Neural progenitor cell (in vitro differentiated cells): ENCODE data around the gene MAPK8. TPM values are rescaled to one million over a fixed set of nuclear protein-coding genes. Genes with fewer than 3 reads are reported as not detected.

Experiments
- DNase-seq: peaks from one replicate; pipeline ENCODE4 v3.0.0-alpha.2; 2016; ENCODE audit warnings: low spot score
- H2AFZ ChIP-seq: fragments of 200-600 bp; sonication (generic); replicated peaks from 2 replicates; pipeline ENCODE4 v1.6.1; 2016; ENCODE audit warnings: antibody characterized with exemption
- H3F3A ChIP-seq: fragments of 200-600 bp; sonication (generic); 2 replicates; pipeline ENCODE4 v1.6.1; 2016; ENCODE audit warnings: antibody characterized with exemption, low read depth
- H3K27ac ChIP-seq: fragments of 200-600 bp; sonication (generic); 2 replicates; pipeline ENCODE4 v1.5.1; 2016; ENCODE audit warnings: mild to moderate bottlenecking
- H3K27me3 ChIP-seq: fragments of 200-600 bp; sonication (generic); 2 replicates; pipeline ENCODE4 v1.6.1; 2016; ENCODE audit warnings: mild to moderate bottlenecking, moderate library complexity
- H3K36me3 ChIP-seq: fragments of 200-600 bp; sonication (generic); 2 replicates; pipeline ENCODE4 v1.5.1; 2016
- H3K4me1 ChIP-seq: fragments of 200-600 bp; sonication (generic); 2 replicates; pipeline ENCODE4 v1.6.1; 2016; ENCODE audit warnings: mixed run types
- H3K4me2 ChIP-seq: fragments of 200-600 bp; sonication (generic); 2 replicates; pipeline ENCODE4 v1.6.1; 2016
- H3K4me3 ChIP-seq: fragments of 200-600 bp; sonication (generic); 2 replicates; pipeline ENCODE4 v1.5.1; 2016
- H3K79me2 ChIP-seq: fragments of 200-600 bp; sonication (generic); 2 replicates; pipeline ENCODE4 v1.6.1; 2016; ENCODE audit warnings: low read depth
- H3K9ac ChIP-seq: fragments of 200-600 bp; sonication (generic); 2 replicates; pipeline ENCODE4 v1.6.1; 2016
- H3K9me3 ChIP-seq: fragments of 200-600 bp; sonication (generic); 2 replicates; pipeline ENCODE4 v1.5.1; 2016; ENCODE audit warnings: low read depth
- H4K20me1 ChIP-seq: fragments of 200-600 bp; sonication (generic); 2 replicates; pipeline ENCODE4 v1.6.1; 2016; ENCODE audit warnings: low read depth
- H3K27ac Mint-ChIP-seq: 3 replicates; pipeline ENCODE4 v1.8.0; 2021; ENCODE audit warnings: mixed read lengths
- H3K27me3 Mint-ChIP-seq: 2 replicates; pipeline ENCODE4 v1.8.0; 2022; ENCODE audit warnings: low read depth, mild to moderate bottlenecking, inconsistent platforms, moderate library complexity, mixed read lengths; ENCODE audit not compliant: insufficient read depth
- H3K36me3 Mint-ChIP-seq: 3 replicates; pipeline ENCODE4 v1.8.0; 2021; ENCODE audit warnings: mixed read lengths
- H3K4me1 Mint-ChIP-seq: 3 replicates; pipeline ENCODE4 v1.8.0; 2021; ENCODE audit warnings: mixed read lengths
- H3K4me3 Mint-ChIP-seq: 3 replicates; pipeline ENCODE4 v1.8.0; 2021; ENCODE audit warnings: mild to moderate bottlenecking, moderate library complexity, mixed read lengths
- H3K9me3 Mint-ChIP-seq: 3 replicates; pipeline ENCODE4 v1.8.0; 2020; ENCODE audit warnings: mixed read lengths
- EZH2 ChIP-seq: fragments of 200-600 bp; sonication (generic); IDR thresholded peaks from 2 replicates; pipeline ENCODE4 v1.6.1; 2017; ENCODE audit warnings: antibody characterized with exemption, mild to moderate bottlenecking, moderate library complexity
- EZH2phosphoT487 ChIP-seq: fragments of 200-600 bp; sonication (generic); IDR thresholded peaks from 2 replicates; pipeline ENCODE4 v1.6.1; 2017; ENCODE audit warnings: antibody characterized with exemption
- total RNA-seq: library from RNA; depleted of rRNA; stranded (reverse); fragments of >200 nt; gene quantifications from 2 replicates; pipeline ENCODE4 v1.2.3, GENCODE V29; 2015; ENCODE audit warnings: low replicate concordance
- TF ChIP-seq, protein P1 (sequence below): fragments of 200-600 bp; sonication (generic); IDR thresholded peaks from 2 replicates; pipeline ENCODE4 v1.5.1; 2017; ENCODE audit warnings: antibody characterized with exemption, mild to moderate bottlenecking

MAPK8 gene
- total RNA-seq, 1 donor from 2014 or later, result 166 TPM

DNA sequence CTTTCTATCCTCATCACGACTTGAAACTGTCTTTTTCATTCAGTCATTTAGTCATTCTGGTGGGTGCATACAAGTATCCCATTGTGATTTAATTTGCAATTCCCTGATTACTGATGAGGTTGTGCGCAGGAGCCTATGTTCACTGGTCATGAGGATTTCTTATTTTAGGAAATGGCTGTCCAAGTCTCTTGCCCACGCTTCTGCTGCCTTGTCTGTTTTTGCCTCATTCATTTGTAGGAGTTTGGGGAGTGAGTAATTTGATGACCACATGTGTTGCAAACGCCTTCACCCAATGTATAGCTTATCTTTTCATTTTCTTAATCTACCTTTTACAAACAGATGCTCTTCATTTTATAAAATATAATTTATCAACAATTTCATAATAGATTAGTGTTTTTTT lies 171.1 kb downstream of the MAPK8 start:
- no peaks in the 10 kb centered on the region for H3K79me2 ChIP-seq
- TF ChIP-seq, protein P1, sequence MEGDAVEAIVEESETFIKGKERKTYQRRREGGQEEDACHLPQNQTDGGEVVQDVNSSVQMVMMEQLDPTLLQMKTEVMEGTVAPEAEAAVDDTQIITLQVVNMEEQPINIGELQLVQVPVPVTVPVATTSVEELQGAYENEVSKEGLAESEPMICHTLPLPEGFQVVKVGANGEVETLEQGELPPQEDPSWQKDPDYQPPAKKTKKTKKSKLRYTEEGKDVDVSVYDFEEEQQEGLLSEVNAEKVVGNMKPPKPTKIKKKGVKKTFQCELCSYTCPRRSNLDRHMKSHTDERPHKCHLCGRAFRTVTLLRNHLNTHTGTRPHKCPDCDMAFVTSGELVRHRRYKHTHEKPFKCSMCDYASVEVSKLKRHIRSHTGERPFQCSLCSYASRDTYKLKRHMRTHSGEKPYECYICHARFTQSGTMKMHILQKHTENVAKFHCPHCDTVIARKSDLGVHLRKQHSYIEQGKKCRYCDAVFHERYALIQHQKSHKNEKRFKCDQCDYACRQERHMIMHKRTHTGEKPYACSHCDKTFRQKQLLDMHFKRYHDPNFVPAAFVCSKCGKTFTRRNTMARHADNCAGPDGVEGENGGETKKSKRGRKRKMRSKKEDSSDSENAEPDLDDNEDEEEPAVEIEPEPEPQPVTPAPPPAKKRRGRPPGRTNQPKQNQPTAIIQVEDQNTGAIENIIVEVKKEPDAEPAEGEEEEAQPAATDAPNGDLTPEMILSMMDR, result no peak
- no peak for TF ChIP-seq EZH2
- no peak for TF ChIP-seq EZH2phosphoT487
- Mint-ChIP-seq H3K27ac (no peak overlapping the region), H3K4me1 (no peaks in the 10 kb centered on the region), H3K4me3 (no peak overlapping the region), H3K27me3 (peaks cover 2% of the 10 kb centered on the region), H3K36me3 (no peaks in the 10 kb centered on the region), H3K9me3 (peaks cover under 1% of the 10 kb centered on the region)
- no peak overlapping the region for H3K9ac ChIP-seq
- no peak overlapping the region for H3K27ac ChIP-seq
- no peaks in the 10 kb centered on the region for H3K27me3 ChIP-seq
- DNase-seq, result no peak
- H3K36me3 ChIP-seq, result no peaks in the 10 kb centered on the region
- no peaks in the 10 kb centered on the region for H4K20me1 ChIP-seq
- H3K4me2 ChIP-seq, result no peak overlapping the region
- peaks cover 11% of the 10 kb centered on the region for H3K4me1 ChIP-seq
- H3F3A ChIP-seq, result no peaks in the 10 kb centered on the region
- no peak overlapping the region for H2AFZ ChIP-seq
- H3K4me3 ChIP-seq, result no peak overlapping the region
- no peaks in the 10 kb centered on the region for H3K9me3 ChIP-seq

DNA sequence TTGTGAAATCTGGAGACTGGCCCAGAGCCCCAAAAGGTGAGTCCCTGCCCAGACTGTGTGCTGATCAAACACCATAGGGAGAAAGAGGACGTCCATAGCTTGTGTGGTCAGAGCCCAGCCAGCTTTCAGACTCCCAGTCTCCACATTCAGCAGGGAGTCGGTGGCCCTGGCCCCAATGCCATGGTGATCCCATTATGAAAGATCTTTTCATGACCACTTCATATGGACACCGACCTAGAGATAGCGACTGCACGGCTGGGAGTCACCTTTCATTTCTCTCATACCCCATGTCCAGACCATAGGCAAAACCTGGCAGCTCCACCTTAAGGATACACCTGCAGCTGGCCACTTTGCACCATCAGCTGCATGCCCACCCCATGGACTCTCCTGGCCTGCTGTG lies 172.0 kb downstream of the MAPK8 start:
- Mint-ChIP-seq H3K27me3 (peaks cover 2% of the 10 kb centered on the region), H3K4me3 (no peak overlapping the region), H3K9me3 (no peaks in the 10 kb centered on the region), H3K4me1 (no peaks in the 10 kb centered on the region), H3K36me3 (no peaks in the 10 kb centered on the region), H3K27ac (no peak overlapping the region)
- no peak overlapping the region for H3K9ac ChIP-seq
- no peak overlapping the region for H3K4me2 ChIP-seq
- peaks cover 11% of the 10 kb centered on the region for H3K4me1 ChIP-seq
- H3K27ac ChIP-seq, result no peak overlapping the region
- no peak for DNase-seq
- TF ChIP-seq EZH2 (no peak), EZH2phosphoT487 (no peak)
- TF ChIP-seq, protein P1, result no peak
- no peaks in the 10 kb centered on the region for H3K36me3 ChIP-seq
- no peak overlapping the region for H2AFZ ChIP-seq
- H3K9me3 ChIP-seq, result no peaks in the 10 kb centered on the region
- H3K27me3 ChIP-seq, result no peaks in the 10 kb centered on the region
- no peak overlapping the region for H3K4me3 ChIP-seq
- no peaks in the 10 kb centered on the region for H3F3A ChIP-seq
- H3K79me2 ChIP-seq, result no peaks in the 10 kb centered on the region
- no peaks in the 10 kb centered on the region for H4K20me1 ChIP-seq

DNA sequence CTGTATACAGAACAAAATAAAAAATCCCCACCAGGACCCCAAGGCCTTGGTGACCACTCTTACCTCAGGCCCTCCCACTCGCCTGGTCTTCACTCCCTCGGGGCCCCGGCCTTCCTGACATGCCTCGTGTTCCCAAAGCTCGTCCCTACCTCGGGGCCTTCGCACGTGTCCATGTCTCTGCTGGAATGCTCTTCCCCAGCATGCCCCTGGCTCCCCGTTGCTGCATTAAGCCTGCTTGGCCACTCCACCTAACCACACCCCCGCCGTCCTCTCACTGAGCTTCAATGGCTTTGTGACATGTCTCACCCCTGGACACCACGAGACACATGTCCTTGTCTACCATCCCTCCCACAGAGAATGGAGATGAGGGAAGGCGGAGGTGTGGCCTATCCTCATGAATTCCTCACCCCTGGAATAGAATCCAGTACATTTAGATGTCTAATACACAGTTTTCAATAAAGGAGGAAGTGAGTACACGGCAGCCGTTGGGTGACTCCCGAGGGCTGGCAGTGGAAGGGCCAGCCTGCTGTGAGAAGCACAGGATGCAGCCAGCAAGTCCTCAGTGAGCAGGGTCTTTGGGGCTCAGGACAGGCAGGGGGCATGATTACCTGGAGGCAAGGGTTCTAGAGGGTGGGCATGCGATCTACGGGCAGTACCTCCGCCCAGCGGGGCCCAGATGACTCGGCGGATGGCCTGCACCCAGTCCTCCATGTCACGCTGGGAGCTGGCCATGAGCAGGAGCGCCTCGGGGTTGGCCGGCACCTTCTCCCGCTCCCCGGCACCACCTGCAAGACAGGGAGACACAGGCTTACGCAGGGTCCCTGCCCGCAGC lies 172.7 kb downstream of the MAPK8 start:
- no peaks in the 10 kb centered on the region for H3K36me3 Mint-ChIP-seq
- H3K27me3 ChIP-seq, result no peaks in the 10 kb centered on the region
- TF ChIP-seq EZH2, result no peak
- TF ChIP-seq EZH2phosphoT487, result no peak
- TF ChIP-seq, protein P1, result no peak
- no peaks in the 10 kb centered on the region for H4K20me1 ChIP-seq
- no peaks in the 10 kb centered on the region for H3F3A ChIP-seq
- DNase-seq, result no peak
- no peak overlapping the region for H3K27ac Mint-ChIP-seq
- no peaks in the 10 kb centered on the region for H3K36me3 ChIP-seq
- H3K4me3 ChIP-seq, result no peak overlapping the region
- H3K9me3 ChIP-seq, result no peaks in the 10 kb centered on the region
- peaks cover 11% of the 10 kb centered on the region for H3K4me1 ChIP-seq
- no peak overlapping the region for H3K4me3 Mint-ChIP-seq
- H2AFZ ChIP-seq, result no peak overlapping the region
- H3K9ac ChIP-seq, result no peak overlapping the region
- H3K9me3 Mint-ChIP-seq, result no peaks in the 10 kb centered on the region
- peaks cover 2% of the 10 kb centered on the region for H3K27me3 Mint-ChIP-seq
- no peaks in the 10 kb centered on the region for H3K4me1 Mint-ChIP-seq
- no peak overlapping the region for H3K27ac ChIP-seq
- H3K4me2 ChIP-seq, result no peak overlapping the region
- H3K79me2 ChIP-seq, result no peaks in the 10 kb centered on the region
